ENCODE data around the gene ELL. TPM values are rescaled to one million over a fixed set of nuclear protein-coding genes. Genes with fewer than 3 reads are reported as not detected.

Gene ELL
- 9.8 TPM for polyA plus RNA-seq (2013, experiment 1 of 2)
- polyA plus RNA-seq (2013, experiment 2 of 2): 9.8 TPM

GRCh38 chr19:18521692-18522123 lies at the start of gene ELL:
TSS of gene ELL (minus strand) at chr19:18522070. CDS start at chr19:18522055, 15 bp downstream.
- peak within 1 kb of the TSS; percentile 85 for H2BK120ac ChIP-seq (ENCODE audit: low read depth, low read length)
- WGBS: under 1% methylated on average over 44 of the region's 52 CpGs
- peak within 1 kb of the TSS; percentile 93 to 100 for H3K18ac ChIP-seq (ENCODE audit: low read depth in 1 of 2, low read length in 2 of 2)
- H3K14ac ChIP-seq (ENCODE audit: low read length in 2 of 2): peak within 1 kb of the TSS; percentile 99 to 100
- peak within 1 kb of the TSS; percentile 67 to 97 for H2BK12ac ChIP-seq (ENCODE audit: low read length in 2 of 2)
- H2BK5ac ChIP-seq (ENCODE audit: low read depth, low read length, poor library complexity, severe bottlenecking): peak within 1 kb of the TSS; percentile 80
- H3K27me3 ChIP-seq (ENCODE audit: control insufficient read depth in 1 of 2, insufficient read depth in 1 of 2, low read length in 2 of 2): no peaks in the 10 kb centered on the region
- H4K91ac ChIP-seq (ENCODE audit: low read length): peak within 1 kb of the TSS; percentile 48
- H3K23ac ChIP-seq (ENCODE audit: low read length in 2 of 2): peak within 1 kb of the TSS; percentile 65 to 91
- peak within 1 kb of the TSS; percentile 100 for H3K9ac ChIP-seq (ENCODE audit: low read length)
- no peaks in the 10 kb centered on the region for H3K79me1 ChIP-seq (replicated peaks; ENCODE audit: low read length, poor library complexity, severe bottlenecking)
- peak within 1 kb of the TSS; percentile 41 for H2AK5ac ChIP-seq (ENCODE audit: low read length, severe bottlenecking)
- H3K4me1 ChIP-seq (ENCODE audit: control insufficient read depth, insufficient read depth, low read depth, low read length): peaks cover 8% of the 10 kb centered on the region
- DNase-seq: no peak
- peak within 1 kb of the TSS; percentile 93 for H2BK15ac ChIP-seq (ENCODE audit: low read depth, poor library complexity, severe bottlenecking)
- H3K4me2 ChIP-seq (ENCODE audit: low read length, poor library complexity, severe bottlenecking): peak within 1 kb of the TSS; percentile 97
- H3K9me3 ChIP-seq (ENCODE audit: control insufficient read depth, low read length): no peaks in the 10 kb centered on the region
- peak within 1 kb of the TSS; percentile 75 for H2AFZ ChIP-seq (ENCODE audit: low read depth, low read length)
- peak within 1 kb of the TSS; percentile 99 to 100 for H3K4me3 ChIP-seq (ENCODE audit: insufficient read depth in 1 of 2, low read depth in 1 of 2, low read length in 2 of 2)
- peak within 1 kb of the TSS; percentile 96 for H3K27ac ChIP-seq (ENCODE audit: low read length, poor library complexity, severe bottlenecking)
- H4K8ac ChIP-seq (ENCODE audit: low read length): peak within 1 kb of the TSS; percentile 72
- H3K4ac ChIP-seq (ENCODE audit: low read depth in 1 of 2, low read length in 2 of 2): peak within 1 kb of the TSS; percentile 97 to 99
- H3K36me3 ChIP-seq (ENCODE audit: control insufficient read depth in 1 of 2, insufficient read depth in 2 of 2, low read depth in 1 of 2, low read length in 2 of 2): peaks cover 0 to under 1% of the 10 kb centered on the region in 2 experiments

- Histone ChIP-seq H4K8ac (ENCODE audit: low read length) (no peak overlapping the region), H3K4me2 (ENCODE audit: low read length, poor library complexity, severe bottlenecking) (no peak overlapping the region), H3K9ac (ENCODE audit: low read length) (no peak overlapping the region), H3K36me3 (ENCODE audit: control insufficient read depth in 1 of 2, insufficient read depth in 2 of 2, low read depth in 1 of 2, low read length in 2 of 2) (peaks cover 63 to 67% of the 10 kb centered on the region in 2 experiments), H3K4me3 (ENCODE audit: insufficient read depth in 1 of 2, low read depth in 1 of 2, low read length in 2 of 2) (no peak overlapping the region), H2AFZ (ENCODE audit: low read depth, low read length) (no peak overlapping the region), H3K27ac (ENCODE audit: low read length, poor library complexity, severe bottlenecking) (no peak overlapping the region), H4K91ac (ENCODE audit: low read length) (no peak overlapping the region), H3K9me3 (ENCODE audit: control insufficient read depth, low read length) (no peaks in the 10 kb centered on the region), H3K4ac (ENCODE audit: low read depth in 1 of 2, low read length in 2 of 2) (no peak overlapping the region), H3K27me3 (ENCODE audit: control insufficient read depth in 1 of 2, insufficient read depth in 1 of 2, low read length in 2 of 2) (no peaks in the 10 kb centered on the region), H2AK5ac (ENCODE audit: low read length, severe bottlenecking) (no peak overlapping the region), H3K14ac (ENCODE audit: low read length in 2 of 2) (no peak overlapping the region), H2BK15ac (ENCODE audit: low read depth, poor library complexity, severe bottlenecking) (no peak overlapping the region), H3K23ac (ENCODE audit: low read length in 2 of 2) (no peak overlapping the region), H3K18ac (ENCODE audit: low read depth in 1 of 2, low read length in 2 of 2) (no peak overlapping the region), H3K4me1 (ENCODE audit: control insufficient read depth, insufficient read depth, low read depth, low read length) (peaks cover 8% of the 10 kb centered on the region), H2BK12ac (ENCODE audit: low read length in 2 of 2) (no peak overlapping the region), H2BK120ac (ENCODE audit: low read depth, low read length) (no peak overlapping the region), H2BK5ac (ENCODE audit: low read depth, low read length, poor library complexity, severe bottlenecking) (no peak overlapping the region), H3K79me1 (replicated peaks; ENCODE audit: low read length, poor library complexity, severe bottlenecking) (peaks cover 15% of the 10 kb centered on the region)
- WGBS: 92% methylated on average over 15 of the region's 15 CpGs
- DNase-seq: no peak
Measured at GRCh38 chr19:18568367-18568766, 46.5 kb upstream of the ELL start.

DNA sequence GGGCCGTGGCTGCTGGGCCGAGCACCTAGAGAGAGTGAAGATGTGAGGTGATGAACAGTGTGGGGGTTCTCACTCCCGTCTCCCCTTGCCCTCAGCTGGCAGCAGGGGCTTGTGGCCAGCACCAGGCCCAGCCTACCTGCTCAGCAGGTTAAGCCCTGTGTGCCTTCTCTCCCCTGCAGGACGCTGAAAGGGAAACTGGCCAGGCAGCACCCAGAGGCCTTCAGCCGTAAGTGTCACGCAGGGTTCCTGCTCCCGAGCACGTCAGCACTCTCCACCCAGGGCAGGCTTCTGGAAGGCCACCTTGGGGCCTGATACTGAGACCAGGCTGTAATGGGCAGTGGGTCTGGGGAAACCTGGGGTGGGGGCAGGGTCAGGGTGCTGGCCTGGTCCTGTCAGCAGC lies 45.1 kb upstream of the ELL start:
- Histone ChIP-seq H3K18ac (ENCODE audit: low read depth in 1 of 2, low read length in 2 of 2) (no peak overlapping the region), H3K27me3 (ENCODE audit: control insufficient read depth in 1 of 2, insufficient read depth in 1 of 2, low read length in 2 of 2) (no peaks in the 10 kb centered on the region), H3K9ac (ENCODE audit: low read length) (no peak overlapping the region), H3K27ac (ENCODE audit: low read length, poor library complexity, severe bottlenecking) (no peak overlapping the region), H3K79me1 (replicated peaks; ENCODE audit: low read length, poor library complexity, severe bottlenecking) (peaks cover 17% of the 10 kb centered on the region), H3K36me3 (ENCODE audit: control insufficient read depth in 1 of 2, insufficient read depth in 2 of 2, low read depth in 1 of 2, low read length in 2 of 2) (peaks cover 72 to 73% of the 10 kb centered on the region in 2 experiments), H3K4me3 (ENCODE audit: insufficient read depth in 1 of 2, low read depth in 1 of 2, low read length in 2 of 2) (no peak overlapping the region), H3K9me3 (ENCODE audit: control insufficient read depth, low read length) (no peaks in the 10 kb centered on the region), H3K23ac (ENCODE audit: low read length in 2 of 2) (no peak overlapping the region), H2BK5ac (ENCODE audit: low read depth, low read length, poor library complexity, severe bottlenecking) (no peak overlapping the region), H3K14ac (ENCODE audit: low read length in 2 of 2) (no peak overlapping the region), H3K4ac (ENCODE audit: low read depth in 1 of 2, low read length in 2 of 2) (no peak overlapping the region), H4K91ac (ENCODE audit: low read length) (no peak overlapping the region), H3K4me2 (ENCODE audit: low read length, poor library complexity, severe bottlenecking) (no peak overlapping the region), H2AFZ (ENCODE audit: low read depth, low read length) (no peak overlapping the region), H2BK15ac (ENCODE audit: low read depth, poor library complexity, severe bottlenecking) (no peak overlapping the region), H2BK12ac (ENCODE audit: low read length in 2 of 2) (no peak overlapping the region), H2BK120ac (ENCODE audit: low read depth, low read length) (no peak overlapping the region), H4K8ac (ENCODE audit: low read length) (no peak overlapping the region), H3K4me1 (ENCODE audit: control insufficient read depth, insufficient read depth, low read depth, low read length) (no peaks in the 10 kb centered on the region), H2AK5ac (ENCODE audit: low read length, severe bottlenecking) (no peak overlapping the region)
- WGBS: 93% methylated on average over 8 of the region's 8 CpGs
- no peak for DNase-seq

DNA sequence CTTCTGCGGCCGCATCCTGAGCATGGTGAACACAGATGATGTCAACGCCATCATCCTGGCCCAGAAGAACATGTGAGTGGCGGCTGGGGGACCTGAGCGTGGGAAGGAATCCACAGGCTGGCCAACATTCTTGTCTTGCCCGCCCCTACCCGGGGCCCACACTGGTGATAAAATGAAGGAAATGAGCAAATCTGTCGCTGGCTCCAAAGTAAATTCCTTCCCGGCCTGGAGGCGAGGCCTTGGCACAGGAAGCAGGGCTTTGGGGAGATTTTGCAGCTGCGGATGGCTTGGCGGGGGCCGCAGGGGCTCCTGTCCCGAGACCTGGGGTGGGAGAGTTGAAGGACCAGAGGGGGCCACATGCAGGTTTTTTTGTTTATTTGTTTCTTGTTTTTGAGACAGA lies 40.2 kb upstream of the ELL start:
- DNase-seq: no peak
- H4K8ac ChIP-seq (ENCODE audit: low read length): no peak overlapping the region
- H3K18ac ChIP-seq (ENCODE audit: low read depth in 1 of 2, low read length in 2 of 2): no peak overlapping the region
- no peak overlapping the region for H3K14ac ChIP-seq (ENCODE audit: low read length in 2 of 2)
- H3K79me1 ChIP-seq (replicated peaks; ENCODE audit: low read length, poor library complexity, severe bottlenecking): peaks cover 22% of the 10 kb centered on the region
- no peaks in the 10 kb centered on the region for H3K9me3 ChIP-seq (ENCODE audit: control insufficient read depth, low read length)
- H2BK5ac ChIP-seq (ENCODE audit: low read depth, low read length, poor library complexity, severe bottlenecking): no peak overlapping the region
- peaks cover 4% of the 10 kb centered on the region for H3K4me1 ChIP-seq (ENCODE audit: control insufficient read depth, insufficient read depth, low read depth, low read length)
- no peak overlapping the region for H3K4ac ChIP-seq (ENCODE audit: low read depth in 1 of 2, low read length in 2 of 2)
- H3K36me3 ChIP-seq (ENCODE audit: control insufficient read depth in 1 of 2, insufficient read depth in 2 of 2, low read depth in 1 of 2, low read length in 2 of 2): peaks cover 52% of the 10 kb centered on the region in 2 experiments
- no peak overlapping the region for H2BK120ac ChIP-seq (ENCODE audit: low read depth, low read length)
- 96% methylated on average over 14 of the region's 14 CpGs for WGBS
- H2AK5ac ChIP-seq (ENCODE audit: low read length, severe bottlenecking): no peak overlapping the region
- H2AFZ ChIP-seq (ENCODE audit: low read depth, low read length): no peak overlapping the region
- no peak overlapping the region for H4K91ac ChIP-seq (ENCODE audit: low read length)
- no peak overlapping the region for H3K23ac ChIP-seq (ENCODE audit: low read length in 2 of 2)
- H2BK12ac ChIP-seq (ENCODE audit: low read length in 2 of 2): no peak overlapping the region
- peak overlapping the region; percentile 48 for H3K9ac ChIP-seq (ENCODE audit: low read length)
- H3K27me3 ChIP-seq (ENCODE audit: control insufficient read depth in 1 of 2, insufficient read depth in 1 of 2, low read length in 2 of 2): no peaks in the 10 kb centered on the region
- no peak overlapping the region for H3K4me3 ChIP-seq (ENCODE audit: insufficient read depth in 1 of 2, low read depth in 1 of 2, low read length in 2 of 2)
- no peak overlapping the region for H3K4me2 ChIP-seq (ENCODE audit: low read length, poor library complexity, severe bottlenecking)
- H2BK15ac ChIP-seq (ENCODE audit: low read depth, poor library complexity, severe bottlenecking): no peak overlapping the region
- H3K27ac ChIP-seq (ENCODE audit: low read length, poor library complexity, severe bottlenecking): no peak overlapping the region
